ENCODE results near the gene YES1.
"Not testable (repeated sequence)": the region's sequence is repeated elsewhere in the genome, so short reads cannot be mapped to it uniquely, and the experiment has no call there.

YES1 gene

DNA sequence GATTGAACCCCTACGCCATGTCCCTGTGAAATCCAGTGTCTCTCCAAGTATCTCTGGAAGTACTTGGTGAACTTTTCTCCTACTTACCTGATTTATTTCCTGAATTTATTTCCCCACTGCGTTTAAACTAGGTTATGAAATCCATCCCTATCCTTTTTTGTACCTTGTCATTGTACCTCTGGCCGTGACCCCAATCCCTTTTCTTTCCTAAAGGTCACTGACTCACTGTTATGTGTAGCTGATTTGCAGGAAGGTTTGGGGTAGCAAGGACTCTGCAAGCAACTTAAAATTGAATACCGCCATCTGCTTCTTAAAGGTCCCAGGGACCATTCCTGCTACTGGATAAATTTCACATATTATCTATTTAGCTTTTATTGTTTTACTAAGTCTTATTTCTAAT is 95.0 kb downstream of the YES1 start:
- DNase-seq: no peak

DNA sequence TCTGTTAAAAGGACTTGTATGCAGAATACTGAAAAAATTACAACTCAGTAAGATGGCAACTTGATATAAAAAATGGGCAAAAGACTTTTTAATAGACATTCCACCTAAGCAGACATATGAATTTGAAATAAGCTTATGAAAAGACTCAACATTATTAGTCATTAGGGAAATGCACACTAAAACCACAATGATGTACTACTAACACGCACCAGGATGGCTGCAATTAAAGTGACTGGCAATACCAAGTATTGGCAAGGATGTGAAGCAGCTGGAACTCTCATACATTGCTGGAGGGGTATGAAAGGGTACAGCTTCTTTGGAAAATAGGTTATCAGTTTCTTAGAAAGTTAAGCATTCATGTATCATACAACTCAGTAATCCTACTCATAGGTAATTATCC is 96.4 kb downstream of the YES1 start:
- DNase-seq: no peak

DNA sequence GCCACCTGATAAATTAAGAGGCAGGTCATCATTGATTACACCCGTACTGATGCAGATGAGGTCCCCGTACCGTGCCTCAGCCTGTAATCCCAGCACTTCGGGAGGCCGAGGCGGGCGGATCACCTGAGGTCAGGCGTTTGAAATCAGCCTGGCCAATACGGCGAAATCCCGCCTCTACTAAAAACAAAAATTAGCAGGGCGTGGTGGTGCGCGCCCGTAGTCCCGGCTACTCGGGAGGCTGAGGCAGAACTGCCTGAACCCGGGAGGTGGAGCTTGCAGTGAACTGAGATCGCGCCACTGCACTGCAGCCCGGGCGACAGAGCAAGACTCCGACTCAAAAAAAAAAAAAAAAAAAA is 98.9 kb downstream of the YES1 start:
- no peak for DNase-seq

DNA sequence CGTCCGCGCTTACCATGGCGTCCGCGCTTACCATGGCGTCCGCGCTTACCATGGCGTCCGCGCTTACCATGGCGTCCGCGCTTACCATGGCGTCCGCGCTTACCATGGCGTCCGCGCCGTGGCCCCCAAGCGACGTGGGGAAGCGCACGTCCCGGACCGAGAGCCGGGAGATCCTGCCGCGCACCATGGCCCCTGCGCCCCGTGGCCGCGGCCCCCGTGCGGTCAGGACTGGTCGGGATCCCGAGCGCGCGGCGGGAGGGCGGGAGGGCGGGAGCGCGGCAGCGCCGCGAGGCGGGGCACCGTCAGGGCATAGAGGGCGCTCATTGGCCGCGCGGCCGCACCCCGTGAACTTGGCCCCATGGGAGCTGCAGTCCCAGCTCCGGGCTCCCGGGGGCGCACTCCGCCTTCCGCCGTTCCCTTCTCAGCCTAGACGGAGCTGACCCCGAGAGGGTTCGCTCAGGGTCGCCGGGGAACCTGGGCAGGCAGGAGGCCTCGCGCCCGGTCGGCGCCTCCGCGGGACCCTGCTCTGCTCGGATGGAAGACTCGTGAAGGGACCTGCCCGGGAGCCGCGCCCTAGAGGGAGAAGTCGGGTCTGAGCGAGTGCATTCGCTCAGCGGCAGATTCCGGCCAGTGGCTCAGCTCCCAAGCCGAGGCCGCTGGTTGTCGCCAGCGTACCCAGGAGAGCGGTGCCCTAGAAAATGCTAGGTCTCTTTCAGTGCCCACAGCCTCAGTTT is 99.5 kb downstream of the YES1 start, which contains the start of gene ENOSF1:
TSS of gene ENOSF1 (minus strand) at position 230 of the 734 bp plus-strand sequence. CDS start at position 187, 43 bp downstream.
- no peak for DNase-seq

DNA sequence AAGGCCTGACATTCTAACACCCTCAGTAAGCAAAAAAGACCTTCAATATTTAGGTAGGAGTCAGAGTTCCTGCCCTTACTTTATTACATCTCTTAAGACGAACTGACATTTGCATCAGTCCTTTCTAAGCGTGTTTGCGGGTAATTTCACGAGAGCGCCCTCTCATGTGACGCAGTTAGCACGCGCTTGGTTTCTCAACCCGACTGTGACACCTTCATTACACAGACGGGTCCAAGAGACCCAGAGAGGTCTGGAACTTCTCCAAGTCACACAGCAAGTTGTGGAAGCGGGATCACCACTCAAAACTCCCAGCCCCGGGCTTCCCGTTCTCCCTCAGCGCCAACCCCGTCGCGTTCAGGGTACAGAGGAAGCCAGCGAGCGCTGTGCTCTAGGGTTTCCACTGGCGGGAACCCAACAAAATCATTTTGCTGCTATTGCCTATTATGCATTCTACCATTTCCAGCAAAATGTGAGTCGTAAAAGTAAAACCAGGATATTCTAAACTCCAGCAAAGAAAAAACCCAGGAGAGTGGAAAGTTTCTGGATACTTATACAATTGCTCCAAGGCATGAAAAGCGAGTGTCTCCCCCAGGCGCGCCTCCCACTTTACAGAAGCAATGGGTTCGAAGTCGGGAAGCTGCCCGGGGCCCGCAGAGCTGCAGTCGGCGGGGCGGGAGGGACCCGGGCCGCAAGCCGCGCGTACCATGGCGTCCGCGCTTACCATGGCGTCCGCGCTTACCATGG is 100.2 kb downstream of the YES1 start:
- no peak for DNase-seq

DNA sequence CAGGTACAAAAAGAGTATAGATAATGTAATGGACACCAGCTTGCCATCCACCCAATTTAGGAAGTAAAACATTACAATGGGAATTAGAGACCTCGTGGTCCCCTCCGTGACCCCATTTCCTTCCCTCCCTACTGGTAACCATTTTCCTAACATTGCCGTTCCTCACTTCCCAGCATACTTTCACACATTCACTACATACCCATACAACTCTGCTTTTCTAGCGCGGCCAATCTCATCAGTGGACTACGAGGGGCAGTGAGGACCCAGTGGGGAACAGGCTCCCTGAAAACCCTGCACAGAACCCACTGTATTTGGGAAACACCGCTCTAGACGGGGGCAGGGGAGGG is 100.8 kb downstream of the YES1 start:
- no peak for DNase-seq

DNA sequence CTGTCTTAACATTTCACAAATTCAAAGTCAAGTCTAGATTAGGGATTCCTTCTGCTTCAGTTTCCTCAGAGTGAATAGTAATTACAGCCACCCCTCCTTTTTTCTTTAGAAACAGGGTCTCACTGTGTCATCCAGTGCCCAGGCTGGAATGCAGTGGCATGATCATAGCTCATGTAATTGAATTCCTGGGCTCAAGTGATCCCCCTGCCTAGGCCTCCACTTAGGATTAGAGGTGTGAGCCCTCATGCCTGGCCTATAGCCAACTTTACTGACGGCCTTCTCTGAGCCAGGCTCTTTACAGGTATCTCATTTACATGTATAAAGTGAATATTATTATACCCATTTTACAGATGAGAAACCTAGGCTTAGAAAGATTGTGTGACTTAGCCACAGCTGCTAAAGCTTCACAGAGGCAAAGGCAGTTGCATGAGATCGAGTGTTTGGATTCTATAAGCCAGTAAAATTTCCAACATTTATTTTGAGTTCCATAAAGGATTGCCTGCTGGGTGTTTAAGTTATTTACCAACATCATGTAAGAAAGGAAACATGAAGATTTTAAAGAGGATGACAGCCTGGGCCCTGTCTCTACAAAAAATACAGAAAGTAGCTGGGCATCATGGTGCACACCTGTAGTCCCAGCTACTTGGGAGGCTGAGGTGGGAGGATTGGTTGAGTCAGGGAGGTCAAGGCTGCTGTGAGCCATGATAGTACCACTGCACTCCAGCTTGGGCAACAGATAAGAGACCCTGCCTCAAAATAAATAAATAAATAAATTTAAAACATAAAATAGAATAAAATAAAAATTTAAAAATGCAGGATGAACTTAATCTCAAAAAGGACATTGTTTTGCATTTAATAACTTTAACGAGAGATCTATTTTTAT is 101.4 kb downstream of the YES1 start:
- no peak for DNase-seq

DNA sequence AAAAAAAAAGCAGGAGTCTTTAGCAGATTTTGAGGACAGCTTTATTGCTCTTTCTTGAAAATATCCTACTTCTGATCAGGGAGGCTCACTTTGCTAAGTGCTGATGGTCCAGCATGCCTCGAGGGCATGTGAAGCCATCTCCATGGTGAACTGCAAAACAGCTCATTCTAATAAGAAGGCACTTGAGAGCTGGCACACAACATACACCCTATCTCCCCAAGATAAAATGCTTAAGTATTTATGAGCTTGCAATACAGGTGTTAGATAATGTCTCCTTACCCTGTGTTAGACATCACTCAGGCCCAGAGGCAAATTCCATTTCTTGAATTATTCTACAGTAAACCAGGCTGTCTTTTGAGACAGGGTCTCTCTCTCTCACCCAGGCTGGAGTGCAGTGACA is 102.3 kb downstream of the YES1 start:
- DNase-seq: no peak

DNA sequence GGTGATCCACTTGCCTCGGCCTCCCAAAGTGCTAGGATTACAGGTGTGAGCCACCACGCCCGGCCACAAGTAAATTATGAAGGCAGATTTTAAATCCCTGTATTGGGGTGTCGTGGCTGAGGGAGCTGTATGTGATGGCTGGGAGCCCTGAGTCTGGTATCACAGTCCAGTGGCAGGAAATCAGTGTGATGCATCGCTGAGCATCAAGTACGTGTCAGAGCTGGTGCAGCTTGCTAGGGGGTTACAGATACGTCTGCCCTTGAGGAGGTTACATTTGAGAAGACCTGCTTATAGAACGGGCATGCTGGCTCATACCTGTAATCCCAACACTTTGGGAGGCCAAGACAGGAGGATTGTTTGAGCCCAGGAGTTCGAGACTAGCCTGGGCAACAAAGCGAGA is 103.9 kb downstream of the YES1 start:
- DNase-seq: no peak

DNA sequence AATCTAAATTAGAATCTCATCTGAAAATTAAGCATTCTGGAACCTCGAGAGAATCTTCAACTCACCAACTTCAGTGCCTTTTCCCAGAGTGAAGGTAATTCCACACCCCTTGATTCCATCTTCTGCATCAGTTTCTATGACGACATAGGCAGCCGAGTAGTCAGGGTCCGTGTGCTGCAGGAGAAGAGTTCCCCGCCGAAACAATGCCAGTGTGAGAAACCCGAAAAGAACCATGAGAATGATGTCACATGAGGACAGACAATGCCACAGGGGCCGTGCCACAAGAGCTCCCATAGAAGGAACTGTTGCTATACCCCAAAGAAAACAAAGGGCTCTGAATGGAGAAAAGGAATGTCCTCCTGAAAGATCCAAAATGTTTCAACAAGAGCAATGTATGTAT is 105.6 kb downstream of the YES1 start:
- no peak for DNase-seq

DNA sequence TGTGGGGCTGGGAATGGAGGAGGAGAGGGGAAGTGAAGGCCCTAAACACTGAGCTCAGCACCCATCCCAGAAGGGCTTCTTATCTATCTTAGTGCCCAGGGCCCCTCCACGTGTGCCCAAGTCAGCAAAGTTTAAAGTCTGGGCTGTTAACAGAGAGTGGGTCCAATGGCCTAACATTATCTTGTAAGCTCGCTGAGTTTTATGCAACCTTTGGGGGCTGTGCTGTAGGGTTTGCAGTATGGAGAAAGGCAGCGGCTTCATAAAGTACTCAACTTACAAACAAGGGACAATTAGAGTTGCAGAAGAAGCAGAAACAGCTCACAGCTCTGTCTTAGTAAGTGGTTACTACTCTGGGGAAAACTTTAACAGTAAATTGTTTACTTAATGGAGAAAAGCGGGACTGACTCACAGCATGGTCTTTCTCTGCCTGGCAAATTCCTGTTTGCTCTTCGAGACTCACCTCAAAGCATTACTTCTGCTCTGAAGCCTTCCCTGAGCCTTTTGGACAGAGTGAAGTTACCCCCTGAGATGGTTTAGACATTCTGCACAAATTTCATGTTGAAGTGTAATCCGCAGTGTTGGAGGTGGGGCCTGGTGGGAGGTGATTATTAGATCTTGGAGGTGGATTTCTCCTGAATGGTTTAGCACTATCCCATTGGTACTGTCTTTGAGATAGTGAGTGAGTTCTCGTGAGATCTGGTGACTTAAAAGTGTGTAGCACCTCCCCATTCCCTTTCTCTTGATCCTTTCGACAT is 108.7 kb downstream of the YES1 start:
- no peak for DNase-seq

DNA sequence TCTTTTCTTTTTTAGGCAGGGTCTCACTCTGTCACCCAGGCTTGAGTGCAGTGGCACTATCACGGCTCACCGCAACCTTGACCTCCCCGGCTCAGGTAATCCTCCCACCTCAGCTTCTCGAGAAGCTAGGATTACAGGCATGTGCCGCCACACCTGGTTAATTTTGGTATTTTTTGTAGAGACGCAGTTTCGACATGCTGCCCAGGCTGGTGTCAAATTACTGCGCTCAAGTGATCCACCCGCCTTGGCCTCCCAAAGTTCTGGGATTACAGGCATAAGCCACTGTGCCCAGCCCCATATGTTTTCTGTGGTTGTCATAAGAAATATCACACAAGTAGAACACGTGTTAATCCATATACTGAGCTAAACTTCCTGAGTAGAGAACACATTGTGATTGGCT is 114.2 kb downstream of the YES1 start:
- DNase-seq: no peak

DNA sequence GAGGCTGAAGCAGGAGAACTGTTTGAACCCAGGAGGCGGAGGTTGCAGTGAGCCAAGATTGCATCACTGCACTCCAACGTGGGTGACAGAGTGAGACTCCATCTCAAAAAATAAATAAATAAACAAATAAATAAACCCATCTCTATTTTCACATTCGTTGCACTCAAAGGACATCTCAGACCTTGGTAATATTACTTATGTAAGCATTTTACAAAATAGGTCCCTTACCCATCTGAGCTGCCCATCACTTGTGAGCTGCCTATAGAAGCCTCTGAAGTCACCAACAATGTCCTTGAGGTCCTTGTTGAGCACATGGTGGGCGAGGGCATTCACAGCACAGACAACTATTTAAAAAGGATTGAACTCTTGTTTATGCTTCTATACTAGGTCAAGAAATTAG is 115.0 kb downstream of the YES1 start:
- DNase-seq: no peak

DNA sequence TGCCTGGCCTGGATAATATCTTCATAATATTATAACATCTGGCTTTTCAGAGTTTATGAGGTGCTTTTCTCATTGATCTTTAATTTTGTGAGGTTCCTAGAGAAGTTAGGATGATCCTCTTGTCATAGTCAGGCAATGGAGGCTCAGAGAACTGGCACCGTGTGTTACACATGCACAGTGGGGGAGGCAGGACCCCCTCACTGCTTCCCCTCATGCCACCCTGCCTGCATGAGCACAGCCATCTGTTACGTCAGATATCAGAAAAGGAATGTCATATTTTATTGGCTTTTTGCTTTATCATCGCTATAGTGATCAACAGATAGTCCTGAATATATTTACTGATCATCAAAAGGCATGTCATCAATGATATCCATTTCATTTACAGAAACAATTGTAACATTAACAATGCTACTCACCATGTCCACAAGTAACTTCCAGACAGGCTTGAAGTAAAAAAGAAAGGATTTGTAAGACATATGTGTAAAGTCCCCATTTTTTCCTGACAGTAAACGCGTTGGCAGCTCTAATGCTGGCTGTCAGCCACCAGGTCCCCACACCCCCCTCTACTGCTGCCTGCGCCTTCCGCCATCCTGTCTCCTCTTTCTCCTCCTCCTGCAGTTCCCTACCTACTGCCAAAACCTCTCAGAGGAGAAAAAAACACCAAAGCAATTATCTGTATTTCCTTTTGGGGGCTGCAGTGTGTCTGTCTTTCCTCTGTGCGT is 118.4 kb downstream of the YES1 start:
- no peak for DNase-seq

DNA sequence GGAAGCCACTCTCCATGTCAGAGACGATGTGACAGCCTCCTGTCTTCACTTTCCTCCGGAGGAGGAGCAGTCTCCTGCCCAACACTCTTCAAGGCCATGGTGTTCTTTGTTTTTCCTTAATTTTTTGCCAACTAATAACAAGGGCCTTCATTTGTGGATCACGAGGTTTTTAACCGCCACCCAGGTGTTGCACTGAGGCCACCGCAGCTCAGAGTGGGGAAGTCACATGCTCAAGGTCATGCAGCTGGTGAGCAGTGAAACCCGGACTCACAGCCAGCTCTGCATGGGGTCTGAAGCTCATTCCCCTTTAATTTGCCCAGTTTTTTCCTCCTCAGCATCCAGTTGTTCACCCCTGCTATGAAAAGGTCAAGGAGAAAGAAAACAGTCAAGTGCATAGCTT is 119.2 kb downstream of the YES1 start:
- DNase-seq: no peak

DNA sequence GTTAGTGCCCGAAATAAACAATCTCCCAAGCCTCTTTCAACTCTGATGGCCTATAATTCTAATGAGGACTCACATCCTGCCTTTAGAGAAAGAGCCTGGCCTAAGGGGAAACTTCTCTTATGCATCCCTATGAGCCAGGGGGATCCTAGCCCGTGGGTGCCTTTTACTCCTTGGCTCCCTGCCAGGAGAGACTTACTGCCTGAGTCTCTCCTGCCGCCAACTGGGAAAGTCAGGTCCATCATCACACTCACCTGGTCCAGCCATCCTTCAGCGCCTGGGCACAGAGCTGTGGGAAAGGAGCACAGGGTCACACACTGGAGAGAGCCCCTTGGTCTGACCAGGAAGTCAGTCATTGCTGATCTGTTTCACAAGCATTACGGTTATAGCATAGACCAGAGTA is 123.7 kb downstream of the YES1 start:
- no peak for DNase-seq

DNA sequence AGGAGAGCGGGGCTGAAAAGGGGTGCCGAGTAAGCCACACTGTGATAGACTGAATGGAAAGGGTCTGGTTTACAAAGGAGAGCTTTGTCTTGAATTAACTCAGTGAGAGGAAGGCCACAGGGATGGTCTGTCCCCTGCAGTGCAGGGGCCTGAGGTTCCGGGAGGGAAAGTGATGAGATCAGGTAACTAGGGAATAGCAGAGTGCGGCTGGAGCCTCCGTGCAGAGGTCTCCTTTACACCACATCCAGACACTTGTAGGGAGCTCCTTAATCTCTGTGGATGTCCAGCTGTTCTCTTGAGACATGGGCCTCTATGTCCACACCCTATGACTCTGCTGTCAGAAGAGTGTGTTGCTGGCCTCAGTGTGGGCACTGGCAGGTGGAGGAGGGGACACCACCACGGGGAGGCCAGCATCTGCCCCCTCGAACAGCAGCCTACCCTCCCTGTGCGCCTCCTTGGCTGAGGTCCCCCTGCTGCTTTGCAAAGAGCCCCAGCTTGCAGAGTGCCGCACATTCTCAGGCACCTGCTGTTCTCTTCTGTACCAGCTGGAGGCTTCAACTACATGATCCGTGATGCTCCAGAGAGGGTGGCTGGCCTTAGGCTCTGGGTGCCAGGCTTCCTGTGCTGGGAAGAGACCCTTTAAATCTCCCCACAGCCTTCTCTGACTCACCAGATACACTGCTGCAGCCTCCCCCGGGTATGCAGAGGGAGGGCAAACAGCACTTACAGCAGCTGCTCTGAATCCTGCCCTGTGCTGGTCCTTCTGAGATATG is 125.5 kb downstream of the YES1 start:
- DNase-seq: no peak

DNA sequence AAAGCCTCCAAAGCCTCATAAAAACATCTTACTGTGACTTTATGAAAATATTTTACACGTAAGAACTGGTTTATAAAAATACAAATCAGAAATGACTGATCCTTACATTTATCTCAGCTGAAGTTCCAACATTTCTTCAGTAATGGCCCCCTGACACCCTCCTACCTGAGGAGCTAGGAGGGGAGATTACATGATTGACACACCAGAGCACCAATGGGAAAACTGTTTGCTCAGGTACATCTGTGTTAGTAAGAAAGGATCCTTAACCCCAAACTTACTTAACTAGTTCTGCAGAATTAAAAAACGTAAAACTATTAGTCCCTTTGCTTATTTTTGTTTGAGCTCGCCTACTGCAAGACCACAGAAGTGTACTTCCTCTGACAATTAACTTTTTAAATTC is 126.6 kb downstream of the YES1 start:
- no peak for DNase-seq

DNA sequence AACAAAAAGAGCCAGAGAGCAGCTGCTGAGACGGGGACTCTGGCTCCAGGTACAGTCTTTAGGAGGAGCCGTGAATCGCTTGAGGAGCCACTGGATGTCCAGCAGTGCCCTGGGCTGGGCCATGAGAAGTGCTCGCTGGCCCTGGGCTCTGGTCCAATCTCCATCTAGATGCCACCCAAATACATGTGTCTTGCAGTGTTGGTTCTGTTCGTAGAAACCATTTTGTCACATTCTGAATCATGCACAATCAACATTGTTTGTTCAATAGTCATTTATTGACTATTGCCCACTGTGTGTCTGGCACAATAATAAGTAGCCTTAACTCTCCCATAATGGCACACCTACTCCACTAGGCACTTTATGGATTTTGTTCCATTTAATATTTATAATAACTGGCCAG is 128.5 kb downstream of the YES1 start:
- no peak for DNase-seq

DNA sequence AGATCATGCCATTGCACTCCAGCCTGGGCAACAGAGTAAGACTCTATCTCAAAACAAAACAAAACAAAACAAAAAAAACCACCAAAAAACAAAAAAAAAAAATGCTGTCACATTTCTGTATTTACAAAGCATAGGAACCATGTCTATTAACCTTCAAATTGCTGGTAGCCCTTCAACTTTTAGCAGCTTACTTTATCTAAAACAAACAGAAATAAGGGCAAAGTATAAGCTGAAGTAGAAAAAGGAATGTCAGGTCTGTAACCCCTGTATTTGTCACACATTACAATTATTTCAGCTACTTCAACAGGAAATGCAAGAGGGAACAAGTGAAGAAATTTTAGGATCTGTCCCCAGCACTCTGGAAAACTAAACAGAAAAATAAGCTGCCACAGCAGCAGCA is 129.2 kb downstream of the YES1 start:
- DNase-seq: no peak

DNA sequence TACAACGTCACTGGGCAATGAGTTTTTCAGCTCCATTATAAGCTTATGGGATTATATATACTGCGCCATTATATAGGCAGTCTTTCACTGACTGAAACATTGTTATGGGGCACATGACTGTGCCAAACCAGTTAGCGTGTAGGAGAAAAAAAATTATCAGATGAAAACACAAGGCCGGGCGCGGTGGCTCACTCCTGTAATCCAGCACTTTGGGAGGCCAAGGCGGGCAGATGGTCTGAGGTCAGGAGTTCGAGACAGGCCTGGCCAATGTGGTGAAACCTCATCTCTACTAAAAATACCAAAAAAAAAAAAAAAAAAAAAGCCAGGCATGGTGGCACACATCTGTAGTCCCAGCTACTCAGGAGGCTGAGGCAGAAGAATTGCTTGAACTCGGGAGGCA is 129.6 kb downstream of the YES1 start:
- DNase-seq: not testable (repeated sequence)

DNA sequence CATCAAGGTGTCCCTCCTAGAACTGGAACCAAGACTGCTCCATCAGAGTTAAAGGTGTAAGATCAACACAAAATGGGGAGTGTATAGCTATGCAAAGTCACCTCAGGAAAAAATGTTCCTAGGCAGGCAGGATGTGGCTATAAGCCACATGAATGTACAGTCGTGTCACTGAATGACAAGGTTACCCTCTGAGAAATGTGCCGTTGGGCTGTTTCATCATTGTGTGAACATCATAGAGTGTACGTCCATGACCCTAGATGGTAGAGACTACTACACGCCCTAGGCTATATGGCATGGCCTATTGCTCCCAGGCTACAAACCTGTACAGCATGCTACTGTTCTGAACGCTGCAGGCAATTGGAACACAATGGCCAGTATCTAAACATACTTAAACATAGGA is 130.1 kb downstream of the YES1 start:
- DNase-seq: no peak
